Measurements from ENCODE around the gene ATG5. TPM values are rescaled to one million over a fixed set of nuclear protein-coding genes. Genes with fewer than 3 reads are reported as not detected.
"Not testable (repeated sequence)": the region's sequence is repeated elsewhere in the genome, so short reads cannot be mapped to it uniquely, and the experiment has no call there.

Gene ATG5
- total RNA-seq, 1 experiment from 2014 or later, result 44.9 TPM

DNA sequence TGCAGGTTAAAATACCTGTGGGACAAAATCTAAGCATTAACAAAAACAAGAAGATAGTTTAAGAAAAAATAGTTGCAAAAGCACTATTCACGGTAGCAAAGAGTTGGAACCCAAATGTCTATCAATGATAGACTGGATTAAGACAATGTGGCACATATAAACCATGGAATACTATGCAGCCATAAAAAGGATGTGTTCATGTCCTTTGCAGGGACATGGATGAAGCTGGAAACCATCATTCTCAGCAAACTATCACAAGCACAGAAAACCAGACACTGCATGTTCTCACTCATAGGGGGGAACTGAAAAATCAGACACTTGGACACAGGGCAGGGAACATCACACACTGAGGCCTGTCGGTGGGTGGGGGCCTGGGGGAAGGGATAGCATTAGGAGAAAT lies 65.8 kb downstream of the ATG5 start:
- not testable (repeated sequence) for DNase-seq (ENCODE audit: low read depth)

DNA sequence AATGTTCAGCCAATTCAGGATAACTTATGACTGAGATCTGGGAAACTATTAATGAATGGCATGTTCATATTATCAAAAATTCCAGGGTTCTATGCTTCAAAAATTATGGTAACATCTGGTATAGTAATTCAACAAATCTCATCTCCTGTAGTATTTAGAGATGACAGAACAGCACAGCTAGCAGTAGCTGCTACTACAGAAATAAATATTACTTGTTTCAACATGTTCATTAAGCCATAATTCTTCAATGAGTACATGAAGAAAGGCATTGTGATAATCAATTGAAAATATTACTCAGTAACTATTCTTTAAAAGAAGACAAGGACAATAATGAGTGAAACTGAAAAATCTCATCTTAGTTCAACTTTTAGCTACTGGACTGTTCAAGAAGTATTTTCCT lies 66.8 kb downstream of the ATG5 start:
- no peak for DNase-seq (ENCODE audit: low read depth)

GRCh38 chr6:106257195-106257594 lies 68.4 kb downstream of the ATG5 start:
- peak; percentile 70 for DNase-seq (ENCODE audit: low read depth)

DNA sequence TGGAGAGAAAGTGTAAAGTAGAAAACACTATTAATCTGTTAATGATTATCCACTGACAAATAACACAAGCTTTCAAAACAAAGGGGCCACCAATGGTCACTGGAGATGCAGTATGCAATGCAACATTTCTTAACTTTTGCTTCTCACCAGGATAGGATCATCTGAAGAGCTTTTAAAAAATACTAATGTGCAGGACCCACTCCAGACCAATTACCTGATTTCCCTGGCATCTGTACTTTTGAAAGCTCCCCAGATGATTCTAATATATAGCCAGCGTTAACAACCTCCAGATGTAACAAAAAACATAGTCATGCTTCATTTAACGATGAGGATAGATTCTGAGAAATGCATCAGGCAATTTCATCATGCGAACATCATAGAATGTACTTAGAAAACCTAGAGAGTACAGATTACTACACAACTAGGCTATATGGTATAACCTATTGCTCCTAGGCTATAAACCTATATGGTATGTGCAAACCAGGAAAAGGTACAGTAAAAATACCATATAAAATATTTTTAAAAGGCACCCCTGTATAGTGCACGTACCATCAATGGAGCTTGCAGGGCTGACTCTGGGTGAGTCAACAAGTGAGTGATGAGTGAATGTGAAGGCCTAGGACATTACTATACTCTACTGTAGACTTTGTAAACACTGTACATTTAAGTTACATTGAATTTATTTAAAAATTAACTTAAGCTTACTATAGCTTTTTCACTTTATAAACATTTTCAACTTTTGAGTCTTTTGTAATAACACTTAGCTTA lies 69.2 kb downstream of the ATG5 start:
- DNase-seq (ENCODE audit: low read depth), result peak; percentile 33

DNA sequence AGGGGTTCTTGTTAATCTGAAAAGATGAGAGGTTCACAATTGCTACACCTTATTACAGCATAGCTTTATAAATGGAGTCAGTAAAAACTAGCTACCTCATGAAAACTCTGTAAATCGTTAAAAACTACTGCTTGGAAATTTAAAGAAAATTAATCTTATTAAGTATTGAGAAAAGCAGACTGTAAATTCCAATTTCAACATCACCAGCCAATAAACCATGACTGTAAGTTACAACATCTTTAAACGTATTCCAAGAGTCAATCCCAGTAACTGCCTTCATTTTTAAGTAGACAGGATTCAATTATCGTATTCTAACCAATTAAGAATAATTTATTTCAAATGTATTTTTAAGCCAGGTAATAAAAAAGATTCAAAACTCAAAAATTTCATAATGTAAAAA lies 70.3 kb downstream of the ATG5 start:
- no peak for DNase-seq (ENCODE audit: low read depth)

DNA sequence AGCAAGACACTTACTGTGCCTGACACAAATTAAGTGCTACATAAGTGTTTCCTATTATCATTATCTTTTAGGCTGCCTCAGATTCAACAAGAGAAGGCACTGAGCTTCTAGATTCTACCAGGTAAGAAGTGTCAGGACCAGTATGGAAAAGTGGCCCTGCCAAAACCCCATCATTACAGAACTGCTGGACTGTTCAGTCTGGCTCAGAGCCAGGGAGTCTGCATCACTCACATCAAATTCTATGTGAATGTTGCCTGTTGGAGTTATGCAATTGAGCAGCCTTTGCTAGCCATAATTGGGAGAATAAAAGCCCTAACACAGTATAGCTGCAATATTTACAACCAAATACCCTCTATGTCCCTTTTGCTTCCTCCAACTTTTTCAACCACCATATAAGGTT lies 70.9 kb downstream of the ATG5 start:
- DNase-seq (ENCODE audit: low read depth), result peak; percentile 54

DNA sequence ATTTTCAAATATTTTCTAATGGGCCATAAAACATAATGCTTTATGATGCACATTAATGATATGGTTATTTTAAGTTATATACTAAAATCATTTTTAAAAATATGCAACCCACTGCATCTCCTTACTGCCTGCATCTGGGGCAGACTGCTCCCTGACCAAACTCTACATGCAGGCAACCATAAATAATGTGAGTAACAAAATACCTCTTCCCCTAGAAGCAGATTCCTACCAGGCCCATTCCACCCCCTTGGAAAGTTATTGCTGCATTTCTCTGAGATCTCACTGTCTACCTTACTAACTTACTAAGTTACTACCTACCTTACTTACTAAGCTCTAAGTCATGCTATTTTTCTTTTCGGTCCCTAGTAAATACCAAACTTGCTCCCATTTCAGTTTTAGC lies 71.8 kb downstream of the ATG5 start:
- peak; percentile 41 for DNase-seq (ENCODE audit: low read depth)

GRCh38 chr6:106253172-106253571 lies 72.4 kb downstream of the ATG5 start:
- peak; percentile 93 for DNase-seq (ENCODE audit: low read depth)

DNA sequence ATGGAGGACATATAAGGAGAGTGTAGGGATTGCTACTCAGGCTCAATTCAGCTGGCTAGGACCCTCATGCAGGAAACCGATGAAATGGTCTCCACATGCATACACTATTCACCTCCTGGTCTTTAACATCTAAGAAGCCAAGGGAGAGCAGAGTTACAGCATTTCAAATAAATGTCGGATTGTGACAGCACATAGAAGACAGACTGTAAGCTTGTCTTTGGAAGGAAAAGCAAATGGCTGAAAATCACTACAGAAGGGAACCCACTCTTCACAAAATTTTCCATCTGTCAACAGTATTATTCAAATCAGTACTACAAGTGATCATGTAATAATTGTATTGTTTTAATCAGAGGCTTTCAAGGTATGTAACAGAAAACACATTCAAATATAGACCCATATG lies 72.9 kb downstream of the ATG5 start:
- no peak for DNase-seq (ENCODE audit: low read depth)

GRCh38 chr6:106251531-106252255 lies 73.9 kb downstream of the ATG5 start:
- DNase-seq (ENCODE audit: low read depth), result not testable (repeated sequence)

- DNase-seq (ENCODE audit: low read depth), result no peak
These were observed 74.6 kb downstream of the ATG5 start for GRCh38 chr6:106250953-106251352.

DNA sequence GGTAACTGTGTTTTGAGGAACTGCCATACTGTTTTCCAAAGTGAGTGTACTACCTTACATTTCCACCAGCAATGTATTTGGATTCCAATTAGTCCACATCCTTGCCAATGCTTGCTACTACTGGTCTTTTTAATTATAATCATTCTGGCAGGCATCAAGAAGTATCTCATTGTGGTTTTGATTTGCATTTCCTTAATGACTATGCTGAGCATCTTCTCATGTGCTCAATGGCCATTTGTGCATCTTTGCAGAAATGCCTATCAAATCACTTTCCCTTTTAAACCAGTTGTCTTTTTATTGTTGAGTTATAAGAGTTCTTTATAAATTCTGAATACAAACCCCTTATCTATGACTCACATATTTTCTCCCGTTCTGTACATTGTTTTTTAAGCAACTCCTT lies 75.9 kb downstream of the ATG5 start:
- DNase-seq (ENCODE audit: low read depth), result no peak

GRCh38 chr6:106247733-106248132 lies 77.8 kb downstream of the ATG5 start:
- DNase-seq (ENCODE audit: low read depth), result no peak

GRCh38 chr6:106247293-106247692 lies 78.3 kb downstream of the ATG5 start:
- no peak for DNase-seq (ENCODE audit: low read depth)

DNA sequence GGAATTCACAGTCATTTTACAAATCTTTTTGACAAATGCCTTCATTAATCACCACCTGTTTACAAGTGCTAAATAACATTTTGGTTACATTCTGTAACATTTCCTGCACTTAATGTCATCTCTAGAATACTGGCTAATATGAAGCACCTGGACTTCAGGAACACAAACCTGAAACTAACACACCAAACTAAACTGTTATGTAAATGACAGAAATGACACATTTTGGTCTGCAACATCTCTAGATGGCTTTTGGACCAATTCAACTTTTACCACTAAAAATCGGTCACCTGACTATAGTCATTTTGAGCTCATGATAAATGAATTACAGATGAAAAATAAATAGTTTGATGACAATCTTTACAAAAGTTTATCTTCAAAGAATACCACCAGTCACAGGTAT lies 80.6 kb downstream of the ATG5 start:
- DNase-seq (ENCODE audit: low read depth), result no peak

DNA sequence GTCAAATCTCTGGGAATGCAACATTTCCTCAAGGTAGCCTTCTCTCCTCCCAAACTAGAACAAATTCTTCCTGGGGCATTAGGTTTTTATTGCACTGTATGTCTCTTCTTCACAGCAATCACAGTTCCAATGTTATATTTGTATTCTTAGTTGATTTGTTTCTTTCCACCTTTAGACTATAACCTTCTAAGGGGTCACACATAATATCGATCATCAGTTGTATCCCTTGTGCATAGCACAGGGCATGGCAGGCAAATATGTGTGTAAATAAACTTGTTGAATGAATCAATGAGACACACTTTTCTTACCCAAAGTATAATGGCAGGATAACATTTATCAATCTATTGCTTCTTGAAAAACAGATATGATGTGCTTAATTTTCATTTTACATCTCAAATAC lies 81.0 kb downstream of the ATG5 start:
- DNase-seq (ENCODE audit: low read depth), result no peak

- no peak for DNase-seq (ENCODE audit: low read depth)
These were observed 82.3 kb downstream of the ATG5 start for GRCh38 chr6:106243261-106243660.

DNA sequence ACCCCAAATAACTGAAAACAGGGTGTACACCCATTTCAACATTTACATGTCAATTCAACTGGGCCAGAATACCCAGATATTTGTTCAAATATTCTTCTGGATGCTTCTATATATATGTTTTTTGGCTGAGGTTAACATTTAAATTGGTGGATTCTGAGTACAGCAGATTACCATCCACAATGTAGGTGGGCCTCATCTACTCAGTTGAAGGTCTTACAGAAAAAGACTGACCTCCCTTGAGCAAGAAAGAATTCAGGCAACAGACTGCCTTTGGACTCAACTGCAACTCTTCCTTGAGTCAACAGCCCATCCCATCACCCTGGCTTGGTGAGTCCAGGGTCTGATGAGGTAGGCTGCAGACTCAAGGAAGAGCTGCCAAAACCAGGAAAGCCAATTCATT lies 84.1 kb downstream of the ATG5 start:
- no peak for DNase-seq (ENCODE audit: low read depth)

DNA sequence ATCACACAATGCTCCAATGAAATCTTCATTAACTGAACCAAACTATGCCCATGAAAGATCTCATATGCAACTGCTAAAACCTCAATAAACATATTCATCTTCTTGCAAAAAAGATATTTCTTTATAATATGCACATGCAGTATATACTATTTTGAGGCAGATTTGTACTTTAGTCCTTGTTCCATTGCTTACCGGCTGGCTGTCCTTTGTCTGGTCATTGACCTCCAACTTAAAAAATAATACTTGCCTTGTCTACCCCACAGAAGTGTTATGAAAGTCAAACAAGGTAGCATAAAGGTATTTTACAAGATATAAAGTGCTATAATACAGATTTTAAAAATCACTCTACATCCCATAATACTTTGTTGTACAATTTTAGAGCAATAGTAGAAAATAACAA lies 88.3 kb downstream of the ATG5 start:
- DNase-seq (ENCODE audit: low read depth), result no peak

DNA sequence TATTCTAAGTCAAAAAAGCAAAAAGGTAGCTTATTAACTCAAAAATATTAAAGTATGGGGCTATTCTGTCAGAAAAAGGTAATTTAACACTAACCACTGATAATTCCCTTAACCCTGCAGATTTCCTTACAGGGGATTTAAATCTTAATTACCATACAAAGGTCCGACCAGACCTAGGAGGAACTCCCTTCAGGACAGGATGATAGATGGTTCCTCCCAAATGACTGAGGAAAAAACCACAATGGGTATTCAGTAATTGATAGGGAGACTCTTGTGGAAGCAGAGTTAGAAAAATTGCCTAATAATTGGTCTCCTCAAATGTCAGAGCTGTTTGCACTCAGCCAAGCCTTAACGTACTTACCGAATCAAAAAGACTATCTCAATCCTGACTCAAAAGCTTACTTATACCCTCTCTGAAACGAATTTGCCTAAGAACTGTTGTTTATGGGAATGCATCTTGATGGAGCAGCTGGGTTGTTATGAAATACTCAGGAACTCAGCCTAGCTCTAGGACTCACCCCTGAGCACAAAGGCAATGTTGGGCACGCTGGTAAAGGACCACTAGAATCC lies 95.6 kb downstream of the ATG5 start:
- DNase-seq (ENCODE audit: low read depth), result not testable (repeated sequence)

- DNase-seq (ENCODE audit: low read depth), result no peak
These were observed 97.7 kb downstream of the ATG5 start for GRCh38 chr6:106227612-106228507.

GRCh38 chr6:106226676-106227075 lies 98.9 kb downstream of the ATG5 start:
- DNase-seq (ENCODE audit: low read depth), result no peak
